ENCODE data around the gene ZFYVE27.

Gene ZFYVE27

DNA sequence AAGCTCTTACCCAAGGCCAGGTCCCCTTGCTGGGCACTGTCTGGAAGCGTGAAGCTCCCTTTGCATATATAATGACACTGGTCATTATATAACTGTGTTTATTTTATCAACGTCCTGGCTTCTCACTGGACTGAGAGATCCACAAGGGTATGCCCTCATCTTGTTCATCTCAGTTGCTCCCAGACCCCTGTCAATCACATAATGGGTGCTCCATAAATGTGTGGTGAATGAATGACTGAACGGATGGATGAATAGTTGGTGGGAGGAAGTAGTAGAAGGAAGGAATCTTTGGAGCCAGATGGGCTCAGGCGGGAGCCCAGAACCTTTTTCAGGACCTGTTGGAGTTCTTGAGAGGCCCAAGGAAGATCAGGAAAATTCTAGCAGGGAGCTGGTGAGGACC, 42.6 kb downstream of the ZFYVE27 start (continued):
- TF ChIP-seq ZNF521 (tag by site-specific recombination; IDR thresholded peaks at IDR 0.05) (no peak), KLF10 (tag by site-specific recombination; IDR thresholded peaks at IDR 0.05) (no peak), GLIS2 (tag by site-specific recombination; IDR thresholded peaks at IDR 0.05) (no peak), ZNF544 (tag by site-specific recombination; IDR thresholded peaks at IDR 0.05) (no peak), ZNF664 (tag by site-specific recombination; IDR thresholded peaks at IDR 0.05) (no peak), ZNF341 (tag by site-specific recombination; IDR thresholded peaks at IDR 0.05; ENCODE audit: low read depth) (no peak), KLF7 (tag by site-specific recombination; IDR thresholded peaks at IDR 0.05; ENCODE audit: borderline replicate concordance) (no peak), ZFP37 (tag by site-specific recombination; IDR thresholded peaks at IDR 0.05) (no peak), ZNF169 (tag by site-specific recombination; IDR thresholded peaks at IDR 0.05) (no peak), ZNF768 (tag by site-specific recombination; IDR thresholded peaks at IDR 0.05) (no peak), GFI1B (tag by site-specific recombination; IDR thresholded peaks at IDR 0.05) (no peak)
- TF ChIP-seq, protein P1, sequence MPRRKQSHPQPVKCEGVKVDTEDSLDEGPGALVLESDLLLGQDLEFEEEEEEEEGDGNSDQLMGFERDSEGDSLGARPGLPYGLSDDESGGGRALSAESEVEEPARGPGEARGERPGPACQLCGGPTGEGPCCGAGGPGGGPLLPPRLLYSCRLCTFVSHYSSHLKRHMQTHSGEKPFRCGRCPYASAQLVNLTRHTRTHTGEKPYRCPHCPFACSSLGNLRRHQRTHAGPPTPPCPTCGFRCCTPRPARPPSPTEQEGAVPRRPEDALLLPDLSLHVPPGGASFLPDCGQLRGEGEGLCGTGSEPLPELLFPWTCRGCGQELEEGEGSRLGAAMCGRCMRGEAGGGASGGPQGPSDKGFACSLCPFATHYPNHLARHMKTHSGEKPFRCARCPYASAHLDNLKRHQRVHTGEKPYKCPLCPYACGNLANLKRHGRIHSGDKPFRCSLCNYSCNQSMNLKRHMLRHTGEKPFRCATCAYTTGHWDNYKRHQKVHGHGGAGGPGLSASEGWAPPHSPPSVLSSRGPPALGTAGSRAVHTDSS (tag by site-specific recombination; IDR thresholded peaks at IDR 0.05): no peak

DNA sequence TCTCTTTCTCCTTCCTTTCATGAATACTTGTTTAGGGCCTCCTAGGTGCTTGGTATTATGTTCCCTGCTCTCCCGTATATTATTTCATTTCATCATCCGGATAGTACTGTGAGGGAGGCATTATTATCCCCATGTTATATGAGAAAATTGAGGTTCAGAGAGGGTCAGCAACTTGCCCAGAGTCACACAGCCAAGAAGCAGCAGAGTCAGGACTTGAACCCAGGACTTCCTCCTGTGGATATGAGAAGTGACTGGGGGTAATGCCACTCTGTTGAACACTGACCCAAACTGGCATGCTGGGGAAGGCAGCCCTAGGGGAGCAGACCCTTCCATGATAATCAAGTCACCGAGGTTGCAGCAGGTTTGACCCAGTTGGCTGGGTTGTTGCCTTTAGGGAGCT, 43.0 kb downstream of the ZFYVE27 start:
- Histone ChIP-seq H3K36me3 (ENCODE audit: control insufficient read depth in 2 of 2, insufficient read depth in 1 of 2, low read length in 2 of 2) (no peaks in the 10 kb centered on the region), H3K4me3 (ENCODE audit: low read depth, low read length) (no peak overlapping the region), H3K9me3 (ENCODE audit: control insufficient read depth, insufficient read depth, low read depth, low read length) (no peaks in the 10 kb centered on the region), H3K4me1 (ENCODE audit: control insufficient read depth, insufficient read depth, low read length) (peaks cover 10% of the 10 kb centered on the region; the same call in 1 of the 2 replicates), H3K27ac (ENCODE audit: extremely low read depth, low read depth, low read length) (no peak overlapping the region)
- CTCF ChIA-PET: interaction anchor here (4.5 kb wide), 1 partner anchor 11 kb away, joined by 29 read pairs; no protein-coding TSS in a partner anchor
- POLR2A ChIA-PET: no interaction called here
- TF ChIP-seq ZFP41 (tag by site-specific recombination; IDR thresholded peaks at IDR 0.05; ENCODE audit: borderline replicate concordance): no peak
- TF ChIP-seq ZNF626 (tag by site-specific recombination; IDR thresholded peaks at IDR 0.05): no peak
- TF ChIP-seq, protein P2, sequence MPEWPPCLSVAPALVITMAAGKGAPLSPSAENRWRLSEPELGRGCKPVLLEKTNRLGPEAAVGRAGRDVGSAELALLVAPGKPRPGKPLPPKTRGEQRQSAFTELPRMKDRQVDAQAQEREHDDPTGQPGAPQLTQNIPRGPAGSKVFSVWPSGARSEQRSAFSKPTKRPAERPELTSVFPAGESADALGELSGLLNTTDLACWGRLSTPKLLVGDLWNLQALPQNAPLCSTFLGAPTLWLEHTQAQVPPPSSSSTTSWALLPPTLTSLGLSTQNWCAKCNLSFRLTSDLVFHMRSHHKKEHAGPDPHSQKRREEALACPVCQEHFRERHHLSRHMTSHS (tag by site-specific recombination; IDR thresholded peaks at IDR 0.05): no peak
- TF ChIP-seq SALL2 (tag by site-specific recombination; IDR thresholded peaks at IDR 0.05; ENCODE audit: borderline replicate concordance): no peak
- peak; percentile 90; the same call in 1 of the 2 replicates for TF ChIP-seq ZNF768 (tag by site-specific recombination; IDR thresholded peaks at IDR 0.05)

- Histone ChIP-seq H3K36me3 (ENCODE audit: control insufficient read depth in 2 of 2, insufficient read depth in 1 of 2, low read length in 2 of 2) (no peaks in the 10 kb centered on the region), H3K9me3 (ENCODE audit: control insufficient read depth, insufficient read depth, low read depth, low read length) (no peaks in the 10 kb centered on the region), H3K27ac (ENCODE audit: extremely low read depth, low read depth, low read length) (no peak overlapping the region; the same call in 1 of the 2 replicates), H3K4me1 (ENCODE audit: control insufficient read depth, insufficient read depth, low read length) (peaks cover 10% of the 10 kb centered on the region; the same call in 1 of the 2 replicates), H3K4me3 (ENCODE audit: low read depth, low read length) (no peak overlapping the region)
- CTCF ChIA-PET: interaction anchor here (0.6 to 4.5 kb wide), 4 partner anchors 10 to 105 kb away, joined by 4 to 29 read pairs (median 5); no protein-coding TSS in a partner anchor
- TF ChIP-seq WT1 (tag by site-specific recombination; IDR thresholded peaks at IDR 0.05): no peak
- TF ChIP-seq ZNF701 (tag by site-specific recombination; IDR thresholded peaks at IDR 0.05): no peak
- no peak for TF ChIP-seq ZNF510 (tag by site-specific recombination; IDR thresholded peaks at IDR 0.05; ENCODE audit: insufficient replicate concordance)
- 0 out of 2 replicates have a peak, but pooled peaks have one; percentile 12 for TF ChIP-seq ZFHX2 (tag by site-specific recombination; conservative IDR thresholded peaks at IDR 0.05)
- no peak for TF ChIP-seq ZNF548 (tag by site-specific recombination; IDR thresholded peaks at IDR 0.05)
- TF ChIP-seq TRIM28 (IDR thresholded peaks at IDR 0.05; ENCODE audit: borderline replicate concordance, low read length): no peak
- TF ChIP-seq ZNF677 (tag by site-specific recombination; IDR thresholded peaks at IDR 0.05): no peak
- TF ChIP-seq, protein P3, sequence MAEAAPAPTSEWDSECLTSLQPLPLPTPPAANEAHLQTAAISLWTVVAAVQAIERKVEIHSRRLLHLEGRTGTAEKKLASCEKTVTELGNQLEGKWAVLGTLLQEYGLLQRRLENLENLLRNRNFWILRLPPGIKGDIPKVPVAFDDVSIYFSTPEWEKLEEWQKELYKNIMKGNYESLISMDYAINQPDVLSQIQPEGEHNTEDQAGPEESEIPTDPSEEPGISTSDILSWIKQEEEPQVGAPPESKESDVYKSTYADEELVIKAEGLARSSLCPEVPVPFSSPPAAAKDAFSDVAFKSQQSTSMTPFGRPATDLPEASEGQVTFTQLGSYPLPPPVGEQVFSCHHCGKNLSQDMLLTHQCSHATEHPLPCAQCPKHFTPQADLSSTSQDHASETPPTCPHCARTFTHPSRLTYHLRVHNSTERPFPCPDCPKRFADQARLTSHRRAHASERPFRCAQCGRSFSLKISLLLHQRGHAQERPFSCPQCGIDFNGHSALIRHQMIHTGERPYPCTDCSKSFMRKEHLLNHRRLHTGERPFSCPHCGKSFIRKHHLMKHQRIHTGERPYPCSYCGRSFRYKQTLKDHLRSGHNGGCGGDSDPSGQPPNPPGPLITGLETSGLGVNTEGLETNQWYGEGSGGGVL (tag by site-specific recombination; IDR thresholded peaks at IDR 0.05): peak; percentile 60
- no peak for TF ChIP-seq ZNF521 (tag by site-specific recombination; IDR thresholded peaks at IDR 0.05)
- peak; percentile 69; the same call in 1 of the 2 replicates for TF ChIP-seq ZNF341 (tag by site-specific recombination; IDR thresholded peaks at IDR 0.05; ENCODE audit: low read depth)
- peak; percentile 89 for TF ChIP-seq GLIS1 (tag by site-specific recombination; IDR thresholded peaks at IDR 0.05)
- peak; percentile 49 for TF ChIP-seq ZIC2 (tag by site-specific recombination; IDR thresholded peaks at IDR 0.05)
- POLR2A ChIA-PET: interaction anchor here (0.6 kb wide), 1 partner anchor 19 kb away, joined by 3 read pairs; no protein-coding TSS in a partner anchor
These were observed 44.1 kb downstream of the ZFYVE27 start for GRCh38 chr10:97780841-97781617.

Data from HEK293 (cell line).